ENCODE measurements around the gene BTG2.
"Not testable (repeated sequence)": the region's sequence is repeated elsewhere in the genome, so short reads cannot be mapped to it uniquely, and the experiment has no call there.

The BTG2 gene

GRCh38 chr1:203296460-203297073 is 8.8 kb upstream of the BTG2 start:
- DNase-seq: no peak

DNA sequence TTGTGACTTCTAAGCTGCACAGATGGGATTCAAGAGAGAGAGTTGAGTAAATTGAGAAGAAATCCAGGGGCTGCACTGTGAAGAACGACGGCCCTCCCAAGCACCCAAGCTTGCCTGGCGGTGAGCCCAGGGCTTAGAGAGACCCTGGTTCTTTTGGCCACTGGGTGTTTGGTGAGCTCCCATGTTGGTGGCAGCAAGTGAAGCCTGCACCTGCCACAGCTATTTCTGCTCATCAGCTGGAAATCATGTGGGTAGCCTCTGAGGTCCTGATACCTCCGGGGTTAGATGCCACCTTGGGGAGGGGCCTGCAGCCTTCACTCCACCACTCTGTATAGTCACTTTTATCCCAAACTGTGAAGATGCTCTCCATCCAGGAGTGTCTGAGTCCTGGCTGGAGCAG is 6.2 kb upstream of the BTG2 start:
- DNase-seq: no peak

DNA sequence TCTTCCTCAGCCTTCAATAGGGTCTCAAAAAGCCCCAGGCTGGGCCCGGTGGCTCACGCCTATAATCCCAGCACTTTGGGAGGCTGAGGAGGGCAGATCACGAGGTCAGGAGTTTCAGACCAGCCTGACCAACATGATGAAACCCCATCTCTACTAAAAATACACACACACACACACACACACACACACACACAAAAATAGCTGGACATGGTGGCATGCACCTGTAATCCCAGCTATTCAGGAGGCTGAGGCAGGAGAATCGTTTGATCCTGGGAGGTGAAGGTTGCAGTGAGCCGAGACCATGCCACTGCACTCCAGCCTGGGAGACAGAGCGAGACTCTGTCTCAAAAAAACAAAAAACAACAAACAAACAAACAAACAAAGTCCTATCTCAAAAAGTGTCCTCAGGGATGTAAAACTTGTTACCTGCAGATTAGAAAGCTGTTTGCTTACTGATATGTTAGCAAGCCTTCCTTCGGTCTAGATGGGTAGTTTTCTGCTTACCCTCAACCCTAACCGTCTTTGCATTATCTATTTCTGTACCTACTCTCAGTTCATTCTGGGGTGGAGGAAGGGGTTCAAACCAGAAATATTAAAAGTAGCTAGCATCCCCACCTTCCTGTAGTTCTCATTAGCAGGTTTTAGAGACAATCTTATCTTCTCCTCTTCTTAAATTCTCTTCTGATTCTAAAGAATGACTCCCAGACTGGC is 5.4 kb upstream of the BTG2 start:
- not testable (repeated sequence) for DNase-seq

DNA sequence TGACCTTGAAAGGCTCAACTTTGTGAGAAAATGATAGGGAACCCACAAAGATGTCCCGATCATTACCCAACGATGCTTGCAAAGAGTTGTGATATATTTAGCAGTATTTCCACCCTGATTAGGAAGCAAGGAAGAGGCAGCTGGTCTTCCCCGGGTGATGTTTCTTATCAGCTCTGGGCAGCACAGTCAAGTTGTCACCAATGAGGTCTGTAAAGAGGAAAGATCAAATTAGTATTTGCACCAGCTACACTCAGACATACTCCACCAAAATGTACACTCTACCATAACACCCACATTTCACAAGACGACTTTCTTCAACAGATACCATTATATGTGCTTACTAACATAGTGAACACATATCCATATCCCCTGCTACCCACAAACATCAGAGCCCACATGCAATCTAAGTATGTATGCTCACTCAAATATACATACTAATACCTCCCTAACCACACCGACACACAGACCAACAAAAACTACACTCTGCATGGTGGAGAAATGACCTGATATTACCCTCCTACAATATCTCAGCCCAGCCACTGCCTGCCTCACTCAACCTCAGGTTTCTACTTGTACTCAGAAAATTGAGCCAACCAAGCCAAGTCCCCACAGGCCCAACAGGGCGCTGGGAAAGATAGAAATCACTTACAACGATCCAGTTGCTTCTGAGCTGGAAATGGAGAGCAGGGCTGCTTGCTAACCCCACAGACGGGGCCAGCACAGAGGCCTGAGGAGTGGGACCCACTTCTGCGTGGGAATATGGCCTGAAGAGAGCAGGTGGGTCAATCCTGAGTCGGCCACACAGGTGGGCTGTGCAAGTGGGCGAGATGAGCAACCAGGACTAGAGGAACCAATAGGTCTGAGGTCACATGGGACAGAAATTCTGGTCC is 4.6 kb upstream of the BTG2 start:
- DNase-seq: no peak

- no peak for DNase-seq
Measured at GRCh38 chr1:203301331-203301668, 4.0 kb upstream of the BTG2 start.

DNA sequence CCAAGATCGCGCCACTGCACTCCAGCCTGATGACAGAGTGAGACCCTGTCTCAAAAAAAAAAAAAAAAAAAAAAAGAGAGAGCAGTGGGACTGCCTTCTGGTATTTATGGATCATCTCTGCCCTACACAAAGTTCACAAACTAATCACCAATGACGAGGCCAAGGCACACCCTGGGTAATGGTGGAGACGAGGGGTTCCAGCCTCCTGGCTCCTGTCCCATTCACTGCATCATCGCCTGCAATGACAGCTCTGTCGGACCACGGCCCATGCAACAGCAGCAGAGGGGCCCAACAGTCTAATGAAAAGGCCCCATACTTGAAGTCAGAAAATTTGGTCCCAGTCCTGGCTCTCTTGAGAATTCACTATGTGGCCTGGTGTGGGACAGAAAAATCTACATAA is 2.9 kb upstream of the BTG2 start:
- DNase-seq: no peak

DNA sequence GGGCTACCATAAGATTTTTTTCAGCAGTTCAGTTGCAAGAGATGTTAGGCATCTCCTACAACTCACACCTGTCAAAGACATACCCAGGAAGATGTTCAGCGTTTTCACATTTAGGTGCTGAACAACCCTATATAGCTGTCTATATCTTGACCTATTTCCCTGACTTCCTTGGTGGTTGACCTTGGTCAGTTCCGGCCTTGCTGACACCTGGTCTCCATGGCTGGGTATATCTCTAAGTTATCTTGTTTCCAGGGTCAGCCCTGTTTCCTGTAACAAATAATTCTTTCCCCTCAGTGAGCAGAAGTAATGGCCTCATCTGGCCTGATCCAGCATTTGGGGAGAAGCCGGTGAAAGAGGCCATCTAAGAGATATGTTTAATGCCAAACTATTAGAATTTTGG is 2.4 kb upstream of the BTG2 start:
- DNase-seq: no peak

DNA sequence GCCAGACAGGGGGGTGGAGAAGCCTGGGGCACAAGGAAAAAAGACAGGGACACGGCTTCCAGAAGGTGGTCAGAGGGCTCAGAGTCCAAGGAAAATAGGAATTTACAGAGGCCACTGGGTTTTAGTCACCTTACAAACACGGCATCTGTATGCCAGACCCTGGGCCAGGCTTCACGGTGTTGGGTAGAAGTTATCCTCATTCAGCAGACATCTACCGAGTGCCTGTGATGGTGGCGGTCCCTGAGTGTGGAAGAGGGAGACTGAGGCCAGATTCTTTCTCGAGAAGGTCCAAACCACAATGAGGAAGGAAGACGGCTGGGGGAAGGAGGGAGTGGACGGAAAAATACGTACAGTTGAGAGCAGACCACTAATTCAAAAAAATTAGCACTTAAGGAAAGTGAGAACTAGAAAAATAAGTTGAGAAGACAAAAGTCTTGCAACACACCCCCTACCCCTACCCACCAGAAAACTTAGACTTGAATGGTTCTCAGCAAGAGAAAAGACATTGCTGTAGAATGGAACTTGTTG is 864 bp upstream of the BTG2 start:
- DNase-seq: no peak

- DNase-seq: no peak
Measured at GRCh38 chr1:203305809-203306088, 430 bp downstream of the BTG2 start.

- DNase-seq: no peak
Measured at GRCh38 chr1:203306089-203306964, 1.0 kb downstream of the BTG2 start.

- no peak for DNase-seq
Measured at GRCh38 chr1:203306965-203307541, 1.7 kb downstream of the BTG2 start.

GRCh38 chr1:203307641-203308126 is 2.4 kb downstream of the BTG2 start:
- DNase-seq: no peak

GRCh38 chr1:203308328-203308922 is 3.1 kb downstream of the BTG2 start:
- no peak for DNase-seq

DNA sequence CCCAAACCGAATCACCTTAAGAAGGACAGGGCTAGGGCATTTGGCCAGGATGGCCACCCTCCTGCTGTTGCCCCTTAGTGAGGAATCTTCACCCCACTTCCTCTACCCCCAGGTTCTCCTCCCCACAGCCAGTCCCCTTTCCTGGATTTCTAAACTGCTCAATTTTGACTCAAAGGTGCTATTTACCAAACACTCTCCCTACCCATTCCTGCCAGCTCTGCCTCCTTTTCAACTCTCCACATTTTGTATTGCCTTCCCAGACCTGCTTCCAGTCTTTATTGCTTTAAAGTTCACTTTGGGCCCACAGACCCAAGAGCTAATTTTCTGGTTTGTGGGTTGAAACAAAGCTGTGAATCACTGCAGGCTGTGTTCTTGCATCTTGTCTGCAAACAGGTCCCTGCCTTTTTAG is 3.6 kb downstream of the BTG2 start:
- no peak for DNase-seq

DNA sequence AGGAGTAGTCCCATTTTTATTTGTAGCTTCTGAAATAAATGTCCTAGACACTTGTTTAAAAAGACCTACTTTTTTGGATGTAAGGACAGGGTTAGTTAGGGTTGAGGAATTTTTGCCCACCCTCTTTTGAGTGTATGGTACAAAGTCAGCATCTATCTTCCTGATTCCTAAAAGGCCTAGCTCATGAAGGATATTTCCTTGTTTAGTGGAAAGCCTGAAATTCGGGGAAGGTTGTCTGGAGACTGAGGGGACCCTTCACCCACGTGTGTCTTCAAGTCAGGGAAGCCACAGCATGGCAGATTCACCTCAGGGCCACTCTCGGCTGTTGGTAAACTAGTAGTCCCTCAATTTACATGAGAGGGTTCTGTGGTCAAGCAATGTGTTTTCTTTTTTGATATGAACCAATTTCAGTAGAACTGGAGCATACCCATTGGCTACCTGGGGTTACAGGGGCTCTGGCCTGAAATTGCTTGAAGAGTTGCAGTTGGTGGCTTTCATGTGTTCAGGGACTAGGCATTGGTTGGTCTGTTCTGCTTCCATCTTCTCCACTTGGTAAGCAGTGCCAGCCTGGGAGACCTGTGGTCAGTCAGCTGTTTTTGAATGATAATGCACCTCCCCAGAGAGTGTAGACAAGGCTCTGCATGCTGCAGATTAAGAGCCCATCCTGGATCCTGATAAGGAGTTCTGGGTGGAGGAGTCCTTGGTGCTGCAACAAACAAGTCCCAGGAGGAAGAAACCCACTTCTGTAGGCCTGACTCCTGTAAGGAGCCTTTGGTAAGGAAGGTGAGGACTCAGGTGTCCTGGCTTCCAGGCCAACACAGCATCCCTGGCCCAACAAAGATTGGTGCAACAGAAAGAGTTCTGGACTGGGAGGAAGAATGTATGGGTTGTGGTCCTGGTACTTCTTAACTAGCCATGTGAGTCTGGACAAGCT is 6.3 kb downstream of the BTG2 start:
- DNase-seq: no peak

GRCh38 chr1:203314025-203314759 is 8.9 kb downstream of the BTG2 start:
- DNase-seq: not testable (repeated sequence)

DNA sequence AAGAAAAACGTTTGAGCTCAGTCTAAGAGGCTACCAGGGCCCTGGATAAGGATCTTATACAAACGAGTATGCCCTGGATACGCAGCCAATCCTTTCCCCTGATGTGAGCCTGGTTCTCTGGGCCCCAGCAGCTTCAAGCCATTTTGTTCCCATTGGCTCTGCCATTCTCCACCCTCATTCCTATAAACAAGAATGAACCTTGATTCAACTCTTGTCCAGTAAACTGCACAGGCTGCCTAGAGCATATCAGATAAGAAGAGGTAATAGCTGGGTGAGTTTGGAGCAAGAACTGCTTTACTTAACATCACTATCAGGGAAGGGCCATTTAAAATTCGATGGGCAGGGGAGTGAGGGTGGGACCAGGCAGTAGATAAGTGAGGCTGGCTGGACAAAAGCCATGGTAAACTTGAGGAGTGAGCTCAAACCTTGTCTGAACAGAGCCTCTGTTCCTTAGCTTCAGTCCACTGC is 11.3 kb downstream of the BTG2 start:
- no peak for DNase-seq

DNA sequence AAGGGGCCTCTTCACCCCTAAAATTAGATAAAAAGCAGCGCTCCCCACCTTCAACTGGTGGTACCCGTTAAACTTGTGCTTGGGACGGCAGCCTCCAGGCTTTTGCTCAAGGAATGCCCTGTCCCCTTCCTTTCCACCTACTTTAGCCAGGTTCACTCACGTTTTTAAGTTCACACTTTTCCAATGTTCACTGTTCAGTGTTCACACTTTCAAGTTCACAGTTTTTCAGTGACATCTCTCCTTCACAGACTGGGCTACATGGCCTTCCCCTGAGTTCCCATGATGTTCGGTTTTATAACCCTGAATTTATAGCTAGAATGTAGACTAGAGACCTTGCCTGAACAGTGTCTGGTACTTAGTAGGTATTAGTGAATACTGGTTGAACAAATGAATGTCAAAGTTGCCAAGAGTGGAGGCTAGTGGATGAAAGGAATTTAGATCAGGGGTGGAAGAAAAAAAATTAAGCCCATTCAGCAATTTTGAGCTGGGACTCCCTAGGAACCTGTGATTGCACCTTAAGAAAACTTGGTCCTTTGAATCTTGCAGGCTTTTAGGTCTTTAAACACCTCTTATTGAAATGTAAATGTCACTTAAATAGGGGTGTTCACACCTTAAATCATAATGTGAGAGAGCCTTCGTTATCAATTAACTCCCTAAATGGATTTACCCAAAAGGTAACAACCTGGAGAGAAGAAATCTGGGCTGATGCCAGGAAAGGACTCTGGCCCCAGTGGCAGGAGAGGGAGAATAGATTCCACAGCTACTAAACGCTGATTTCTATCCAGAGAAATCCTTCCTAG is 12.3 kb downstream of the BTG2 start:
- no peak for DNase-seq

- DNase-seq: no peak
Measured at GRCh38 chr1:203318229-203318517, 12.9 kb downstream of the BTG2 start.

Data from NCI-H1930 (cell line).